HepG2 (cell line): ENCODE data around the gene FHL3. TPM values are rescaled to one million over a fixed set of nuclear protein-coding genes. Genes with fewer than 3 reads are reported as not detected.

Experiments
- ARNT2 ChIP-seq: sonication (generic); formaldehyde crosslinking; IDR thresholded peaks from 2 replicates; pipeline ENCODE4 v1.8.0; 2022; ENCODE audit warnings: mild to moderate bottlenecking, low read depth, missing genetic modification reagents, moderate library complexity
- PHF8 ChIP-seq: sonication (generic); formaldehyde crosslinking; IDR thresholded peaks from 2 replicates; pipeline ENCODE4 v1.5.0; 2020; ENCODE audit warnings: missing genetic modification reagents
- SAP130 ChIP-seq: IDR thresholded peaks from 2 replicates; pipeline ENCODE4 v1.6.1; 2016; ENCODE audit warnings: low read depth
- ZFY ChIP-seq: sonication (generic); formaldehyde crosslinking; IDR thresholded peaks from 2 replicates; pipeline ENCODE4 v1.4.0; 2020; ENCODE audit warnings: missing genetic modification reagents
- ZNF777 ChIP-seq: sonication (generic); formaldehyde crosslinking; IDR thresholded peaks from 2 replicates; pipeline ENCODE4 v1.4.0; 2020; ENCODE audit warnings: missing genetic modification reagents
- ZSCAN30 ChIP-seq: sonication (generic); formaldehyde crosslinking; IDR thresholded peaks from 2 replicates; pipeline ENCODE4 v1.5.0; 2020; ENCODE audit warnings: mild to moderate bottlenecking, missing genetic modification reagents
- polyA plus RNA-seq, 8 experiments: library from polyadenylated mRNA; depleted of rRNA in 3 of 8; stranded (reverse) in 7 of 8; unstranded in 1 of 8; fragments of >200 nt; fragmentation: Illumina TruSeq in 4 of 8; extraction: Trizol in 4 of 8; gene quantifications; 2 replicates each; pipeline versions ENCODE4 v1.2.1 to v1.2.3, GENCODE V29; 2011 to 2016; ENCODE audit warnings: low read depth in 4 of 8, missing spikeins in 1 of 8, mixed read lengths in 1 of 8; ENCODE audit not compliant: insufficient read depth in 1 of 8
- total RNA-seq, 5 experiments: library from RNA; depleted of rRNA; stranded (reverse); fragments of >200 nt; fragmentation: Illumina TruSeq; extraction: Trizol; gene quantifications; 2 replicates each; pipeline ENCODE4 v1.2.3, GENCODE V29; 2016; ENCODE audit warnings: low read depth in 1 of 5
- TF ChIP-seq, protein P1 (sequence below): IDR thresholded peaks from 2 replicates; pipeline ENCODE4 v1.6.1; 2012; ENCODE audit warnings: low read depth, low read length, improper control_type of control experiment
- TF ChIP-seq, protein P2 (sequence below), 2 experiments: fragments of 450-650 bp in 1 of 2; sonication (generic) in 1 of 2; formaldehyde crosslinking in 1 of 2; IDR thresholded peaks; 2 replicates each; pipeline versions ENCODE4 v1.6.1 to v1.8.0; 2016 to 2022; ENCODE audit warnings: antibody characterized with exemption in 1 of 2, mild to moderate bottlenecking in 1 of 2, missing genetic modification reagents in 1 of 2

The FHL3 gene
- total and polyA plus RNA-seq, 2 of the 13 experiments (the other 11 are each of a cell fraction or from before 2014, with no cell fraction given) = 2.8 to 6.6 TPM

DNA sequence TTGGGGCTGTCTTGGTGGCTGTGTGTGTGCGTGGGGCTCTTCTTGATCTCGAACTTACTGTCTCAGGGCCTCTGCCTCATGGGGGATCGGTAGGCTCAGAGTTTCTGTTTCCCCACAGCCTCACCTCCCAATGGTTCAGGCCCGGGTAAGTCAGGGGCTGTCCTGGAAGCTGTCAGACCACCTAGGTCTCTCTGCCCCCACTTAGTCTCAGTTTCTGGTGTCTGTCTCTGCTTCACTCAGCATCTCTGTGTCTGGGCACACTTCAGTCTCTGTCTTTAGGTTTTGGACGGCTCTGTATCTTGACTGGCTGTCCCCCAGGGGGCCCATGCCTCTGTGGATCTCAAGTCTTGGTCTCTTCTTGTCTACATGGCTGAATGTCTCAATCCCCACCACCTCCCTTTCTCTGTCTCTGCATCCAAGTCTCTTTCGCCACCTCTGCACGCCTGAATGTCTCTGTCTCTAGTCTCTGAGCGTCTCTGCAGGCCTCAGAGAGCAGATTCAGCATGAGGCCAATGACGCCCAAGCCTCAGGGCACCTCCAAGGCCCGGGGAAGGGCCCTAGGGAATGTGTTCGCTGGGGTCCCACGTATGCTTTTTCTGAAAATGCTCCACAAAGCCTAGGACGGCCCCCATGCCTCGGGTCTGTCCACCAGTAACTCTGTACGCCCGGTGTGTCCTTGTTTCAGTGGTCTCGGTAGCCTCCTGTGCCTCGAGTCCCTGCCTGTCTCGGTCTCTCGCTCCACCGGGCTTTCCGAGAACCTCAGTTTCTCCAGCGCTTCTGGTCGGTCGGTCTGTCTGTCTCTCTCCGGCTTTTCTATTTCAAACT is 818 bp downstream of the FHL3 start (continued):
- TF ChIP-seq, protein P1, sequence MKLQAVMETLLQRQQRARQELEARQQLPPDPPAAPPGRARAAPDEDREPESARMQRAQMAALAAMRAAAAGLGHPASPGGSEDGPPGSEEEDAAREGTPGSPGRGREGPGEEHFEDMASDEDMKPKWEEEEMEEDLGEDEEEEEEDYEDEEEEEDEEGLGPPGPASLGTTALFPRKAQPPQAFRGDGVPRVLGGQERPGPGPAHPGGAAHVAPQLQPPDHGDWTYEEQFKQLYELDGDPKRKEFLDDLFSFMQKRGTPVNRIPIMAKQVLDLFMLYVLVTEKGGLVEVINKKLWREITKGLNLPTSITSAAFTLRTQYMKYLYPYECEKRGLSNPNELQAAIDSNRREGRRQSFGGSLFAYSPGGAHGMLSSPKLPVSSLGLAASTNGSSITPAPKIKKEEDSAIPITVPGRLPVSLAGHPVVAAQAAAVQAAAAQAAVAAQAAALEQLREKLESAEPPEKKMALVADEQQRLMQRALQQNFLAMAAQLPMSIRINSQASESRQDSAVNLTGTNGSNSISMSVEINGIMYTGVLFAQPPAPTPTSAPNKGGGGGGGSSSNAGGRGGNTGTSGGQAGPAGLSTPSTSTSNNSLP = no peak
- no peak for TF ChIP-seq ZSCAN30 (CRISPR knock-in tag)
- TF ChIP-seq, protein P2, sequence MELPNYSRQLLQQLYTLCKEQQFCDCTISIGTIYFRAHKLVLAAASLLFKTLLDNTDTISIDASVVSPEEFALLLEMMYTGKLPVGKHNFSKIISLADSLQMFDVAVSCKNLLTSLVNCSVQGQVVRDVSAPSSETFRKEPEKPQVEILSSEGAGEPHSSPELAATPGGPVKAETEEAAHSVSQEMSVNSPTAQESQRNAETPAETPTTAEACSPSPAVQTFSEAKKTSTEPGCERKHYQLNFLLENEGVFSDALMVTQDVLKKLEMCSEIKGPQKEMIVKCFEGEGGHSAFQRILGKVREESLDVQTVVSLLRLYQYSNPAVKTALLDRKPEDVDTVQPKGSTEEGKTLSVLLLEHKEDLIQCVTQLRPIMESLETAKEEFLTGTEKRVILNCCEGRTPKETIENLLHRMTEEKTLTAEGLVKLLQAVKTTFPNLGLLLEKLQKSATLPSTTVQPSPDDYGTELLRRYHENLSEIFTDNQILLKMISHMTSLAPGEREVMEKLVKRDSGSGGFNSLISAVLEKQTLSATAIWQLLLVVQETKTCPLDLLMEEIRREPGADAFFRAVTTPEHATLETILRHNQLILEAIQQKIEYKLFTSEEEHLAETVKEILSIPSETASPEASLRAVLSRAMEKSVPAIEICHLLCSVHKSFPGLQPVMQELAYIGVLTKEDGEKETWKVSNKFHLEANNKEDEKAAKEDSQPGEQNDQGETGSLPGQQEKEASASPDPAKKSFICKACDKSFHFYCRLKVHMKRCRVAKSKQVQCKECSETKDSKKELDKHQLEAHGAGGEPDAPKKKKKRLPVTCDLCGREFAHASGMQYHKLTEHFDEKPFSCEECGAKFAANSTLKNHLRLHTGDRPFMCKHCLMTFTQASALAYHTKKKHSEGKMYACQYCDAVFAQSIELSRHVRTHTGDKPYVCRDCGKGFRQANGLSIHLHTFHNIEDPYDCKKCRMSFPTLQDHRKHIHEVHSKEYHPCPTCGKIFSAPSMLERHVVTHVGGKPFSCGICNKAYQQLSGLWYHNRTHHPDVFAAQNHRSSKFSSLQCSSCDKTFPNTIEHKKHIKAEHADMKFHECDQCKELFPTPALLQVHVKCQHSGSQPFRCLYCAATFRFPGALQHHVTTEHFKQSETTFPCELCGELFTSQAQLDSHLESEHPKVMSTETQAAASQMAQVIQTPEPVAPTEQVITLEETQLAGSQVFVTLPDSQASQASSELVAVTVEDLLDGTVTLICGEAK (IDR thresholded peaks at IDR 0.05) = no peak
- TF ChIP-seq, protein P2 (CRISPR knock-in tag; IDR thresholded peaks at IDR 0.05) = peak; percentile 26; the same call in 1 of the 2 replicates
- TF ChIP-seq ZFY = peak; percentile 14; the same call in 1 of the 2 replicates
- peak; percentile 22; the same call in 1 of the 2 replicates for TF ChIP-seq PHF8 (CRISPR knock-in tag)
- 0 out of 2 replicates have a peak, but pooled peaks have one; percentile 16 for TF ChIP-seq ARNT2 (CRISPR knock-in tag)
- peak; percentile 14; the same call in 1 of the 2 replicates for TF ChIP-seq ZNF777 (CRISPR knock-in tag)
- peak; percentile 18; the same call in 1 of the 2 replicates for TF ChIP-seq SAP130
